ENCODE measurements around the gene FOXP1. TPM values are rescaled to one million over a fixed set of nuclear protein-coding genes. Genes with fewer than 3 reads are reported as not detected.
A peak's percentile ranks its signal among the peaks of the same experiment; 100 is the strongest.

FOXP1 gene
- total and polyA plus RNA-seq, 9 of the 15 experiments (the other 6 are each of a cell fraction or from before 2014, with no cell fraction given) = 7.7 to 34.5 (median 13.7) TPM

DNA sequence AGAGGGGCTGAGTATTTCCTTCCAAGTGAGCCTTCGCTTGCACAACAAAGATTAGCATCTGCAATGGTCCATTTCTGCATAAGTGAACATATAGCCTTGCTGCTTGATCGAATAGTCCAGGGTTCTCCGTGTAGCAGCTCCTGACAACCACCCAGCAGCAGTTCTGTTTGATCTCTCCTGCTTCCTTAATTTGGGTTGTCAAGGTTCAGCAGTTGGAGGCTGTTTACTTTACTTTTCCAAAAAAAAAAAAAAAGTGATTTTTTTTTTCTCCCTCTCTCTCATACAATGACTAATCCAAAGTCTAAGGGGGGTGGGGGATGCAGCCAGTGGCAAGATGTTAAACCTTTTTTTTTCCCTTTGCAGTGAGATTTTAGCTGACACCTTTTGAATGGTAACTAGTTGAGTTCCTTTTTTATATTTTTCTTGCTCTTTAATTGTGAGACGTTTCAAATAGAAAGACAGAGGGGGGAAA, 3.6 kb downstream of the FOXP1 start (continued):
- TF ChIP-seq, protein P1, sequence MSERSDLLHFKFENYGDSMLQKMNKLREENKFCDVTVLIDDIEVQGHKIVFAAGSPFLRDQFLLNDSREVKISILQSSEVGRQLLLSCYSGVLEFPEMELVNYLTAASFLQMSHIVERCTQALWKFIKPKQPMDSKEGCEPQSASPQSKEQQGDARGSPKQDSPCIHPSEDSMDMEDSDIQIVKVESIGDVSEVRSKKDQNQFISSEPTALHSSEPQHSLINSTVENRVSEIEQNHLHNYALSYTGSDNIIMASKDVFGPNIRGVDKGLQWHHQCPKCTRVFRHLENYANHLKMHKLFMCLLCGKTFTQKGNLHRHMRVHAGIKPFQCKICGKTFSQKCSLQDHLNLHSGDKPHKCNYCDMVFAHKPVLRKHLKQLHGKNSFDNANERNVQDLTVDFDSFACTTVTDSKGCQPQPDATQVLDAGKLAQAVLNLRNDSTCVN (CRISPR knock-in tag; IDR thresholded peaks at IDR 0.05) = no peak
- TF ChIP-seq ZNF347 (CRISPR knock-in tag; IDR thresholded peaks at IDR 0.05; ENCODE audit: low read depth) = no peak
- TF ChIP-seq FIP1L1 (IDR thresholded peaks at IDR 0.05; ENCODE audit: low read depth, low read length, poor library complexity, severe bottlenecking) = no peak
- no peak for TF ChIP-seq SAP30 (IDR thresholded peaks at IDR 0.05; ENCODE audit: borderline replicate concordance, insufficient read depth, low read depth, low read length, poor library complexity, severe bottlenecking)
- TF ChIP-seq, protein P2, sequence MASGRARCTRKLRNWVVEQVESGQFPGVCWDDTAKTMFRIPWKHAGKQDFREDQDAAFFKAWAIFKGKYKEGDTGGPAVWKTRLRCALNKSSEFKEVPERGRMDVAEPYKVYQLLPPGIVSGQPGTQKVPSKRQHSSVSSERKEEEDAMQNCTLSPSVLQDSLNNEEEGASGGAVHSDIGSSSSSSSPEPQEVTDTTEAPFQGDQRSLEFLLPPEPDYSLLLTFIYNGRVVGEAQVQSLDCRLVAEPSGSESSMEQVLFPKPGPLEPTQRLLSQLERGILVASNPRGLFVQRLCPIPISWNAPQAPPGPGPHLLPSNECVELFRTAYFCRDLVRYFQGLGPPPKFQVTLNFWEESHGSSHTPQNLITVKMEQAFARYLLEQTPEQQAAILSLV (tag; IDR thresholded peaks at IDR 0.05) = no peak
- TF ChIP-seq, protein P3, sequence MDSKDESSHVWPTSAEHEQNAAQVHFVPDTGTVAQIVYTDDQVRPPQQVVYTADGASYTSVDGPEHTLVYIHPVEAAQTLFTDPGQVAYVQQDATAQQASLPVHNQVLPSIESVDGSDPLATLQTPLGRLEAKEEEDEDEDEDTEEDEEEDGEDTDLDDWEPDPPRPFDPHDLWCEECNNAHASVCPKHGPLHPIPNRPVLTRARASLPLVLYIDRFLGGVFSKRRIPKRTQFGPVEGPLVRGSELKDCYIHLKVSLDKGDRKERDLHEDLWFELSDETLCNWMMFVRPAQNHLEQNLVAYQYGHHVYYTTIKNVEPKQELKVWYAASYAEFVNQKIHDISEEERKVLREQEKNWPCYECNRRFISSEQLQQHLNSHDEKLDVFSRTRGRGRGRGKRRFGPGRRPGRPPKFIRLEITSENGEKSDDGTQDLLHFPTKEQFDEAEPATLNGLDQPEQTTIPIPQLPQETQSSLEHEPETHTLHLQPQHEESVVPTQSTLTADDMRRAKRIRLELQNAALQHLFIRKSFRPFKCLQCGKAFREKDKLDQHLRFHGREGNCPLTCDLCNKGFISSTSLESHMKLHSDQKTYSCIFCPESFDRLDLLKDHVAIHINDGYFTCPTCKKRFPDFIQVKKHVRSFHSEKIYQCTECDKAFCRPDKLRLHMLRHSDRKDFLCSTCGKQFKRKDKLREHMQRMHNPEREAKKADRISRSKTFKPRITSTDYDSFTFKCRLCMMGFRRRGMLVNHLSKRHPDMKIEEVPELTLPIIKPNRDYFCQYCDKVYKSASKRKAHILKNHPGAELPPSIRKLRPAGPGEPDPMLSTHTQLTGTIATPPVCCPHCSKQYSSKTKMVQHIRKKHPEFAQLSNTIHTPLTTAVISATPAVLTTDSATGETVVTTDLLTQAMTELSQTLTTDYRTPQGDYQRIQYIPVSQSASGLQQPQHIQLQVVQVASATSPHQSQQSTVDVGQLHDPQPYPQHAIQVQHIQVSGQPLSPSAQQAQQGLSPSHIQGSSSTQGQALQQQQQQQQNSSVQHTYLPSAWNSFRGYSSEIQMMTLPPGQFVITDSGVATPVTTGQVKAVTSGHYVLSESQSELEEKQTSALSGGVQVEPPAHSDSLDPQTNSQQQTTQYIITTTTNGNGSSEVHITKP (IDR thresholded peaks at IDR 0.05; ENCODE audit: partially characterized antibody) = peak; percentile 22
- no peak for TF ChIP-seq EZH2 (IDR thresholded peaks at IDR 0.05; ENCODE audit: borderline replicate concordance, low read depth, low read length)
- peak; percentile 27; the same call in 1 of the 2 replicates for TF ChIP-seq FOSL1 (tag; conservative IDR thresholded peaks at IDR 0.05)
- TF ChIP-seq RBM39 (optimal IDR thresholded peaks at IDR 0.05; ENCODE audit: low read depth, low read length) = no peak
- peak; percentile 40; the same call in 1 of the 2 replicates for TF ChIP-seq SMARCA4 (IDR thresholded peaks at IDR 0.05)
- no peak for TF ChIP-seq MCM2 (IDR thresholded peaks at IDR 0.05; ENCODE audit: low read depth)
- peak in 1 of 2 experiments; percentile 46; a peak in 2 of 4 replicates for TF ChIP-seq FOXA3 (CRISPR knock-in tag; conservative IDR thresholded peaks at IDR 0.05 in 1 of 2, IDR thresholded peaks at IDR 0.05 in 1 of 2)
- TF ChIP-seq DNMT1 (IDR thresholded peaks at IDR 0.05) = no peak
- TF ChIP-seq ZNF561 (CRISPR knock-in tag; conservative IDR thresholded peaks at IDR 0.05) = no peak
- peak; percentile 86 for TF ChIP-seq ZNF384 (IDR thresholded peaks at IDR 0.05; ENCODE audit: low read depth, low read length)
- no peak for TF ChIP-seq MAFG (tag; conservative IDR thresholded peaks at IDR 0.05)
- TF ChIP-seq CHD4 (IDR thresholded peaks at IDR 0.05; ENCODE audit: insufficient read depth, insufficient replicate concordance, low read depth, low read length, poor library complexity, severe bottlenecking) = no peak
- no peak for TF ChIP-seq ZNF79 (CRISPR knock-in tag; IDR thresholded peaks at IDR 0.05; ENCODE audit: low read depth)
- no peak for TF ChIP-seq PPARD (CRISPR knock-in tag; IDR thresholded peaks at IDR 0.05)
- TF ChIP-seq, protein P4, sequence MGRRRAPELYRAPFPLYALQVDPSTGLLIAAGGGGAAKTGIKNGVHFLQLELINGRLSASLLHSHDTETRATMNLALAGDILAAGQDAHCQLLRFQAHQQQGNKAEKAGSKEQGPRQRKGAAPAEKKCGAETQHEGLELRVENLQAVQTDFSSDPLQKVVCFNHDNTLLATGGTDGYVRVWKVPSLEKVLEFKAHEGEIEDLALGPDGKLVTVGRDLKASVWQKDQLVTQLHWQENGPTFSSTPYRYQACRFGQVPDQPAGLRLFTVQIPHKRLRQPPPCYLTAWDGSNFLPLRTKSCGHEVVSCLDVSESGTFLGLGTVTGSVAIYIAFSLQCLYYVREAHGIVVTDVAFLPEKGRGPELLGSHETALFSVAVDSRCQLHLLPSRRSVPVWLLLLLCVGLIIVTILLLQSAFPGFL (CRISPR knock-in tag; IDR thresholded peaks at IDR 0.05) = no peak
- TF ChIP-seq TEAD1 (CRISPR knock-in tag; IDR thresholded peaks at IDR 0.05) = no peak
- TF ChIP-seq ZNF24 (IDR thresholded peaks at IDR 0.05) = no peak
